GM21786 (cell line): ENCODE results near the gene CHAF1B.
A peak's percentile ranks its signal among the peaks of the same experiment; 100 is the strongest.

Experiments used
- ATAC-seq: cut with Tn5 transposase; IDR thresholded peaks from one replicate; pipeline ENCODE4 v1.9.1; 2021; ENCODE audit not compliant: unreplicated experiment

Gene CHAF1B

GRCh38 chr21:36425286-36425685 is 40.1 kb downstream of the CHAF1B start:
- no peak for ATAC-seq

- ATAC-seq, result no peak
Observed at GRCh38 chr21:36427502-36427901, 42.3 kb downstream of the CHAF1B start.

- no peak for ATAC-seq
Observed at GRCh38 chr21:36428761-36429432, 43.7 kb downstream of the CHAF1B start.

- peak; percentile 80 for ATAC-seq
Observed at GRCh38 chr21:36429947-36430546, 44.9 kb downstream of the CHAF1B start.

- ATAC-seq, result no peak
Observed at GRCh38 chr21:36430841-36431240, 45.6 kb downstream of the CHAF1B start.

- ATAC-seq, result no peak
Observed at GRCh38 chr21:36431252-36431651, 46.1 kb downstream of the CHAF1B start.

GRCh38 chr21:36433059-36433709 is 48.0 kb downstream of the CHAF1B start:
- ATAC-seq, result no peak

- no peak for ATAC-seq
Observed at GRCh38 chr21:36434144-36434543, 49.0 kb downstream of the CHAF1B start.

GRCh38 chr21:36436829-36437744 is 51.9 kb downstream of the CHAF1B start:
- no peak for ATAC-seq

GRCh38 chr21:36437745-36438128 is 52.5 kb downstream of the CHAF1B start:
- no peak for ATAC-seq

GRCh38 chr21:36441715-36442114 is 56.5 kb downstream of the CHAF1B start:
- no peak for ATAC-seq

GRCh38 chr21:36446301-36446700 is 61.1 kb downstream of the CHAF1B start:
- no peak for ATAC-seq

GRCh38 chr21:36450511-36450910 is 65.3 kb downstream of the CHAF1B start:
- no peak for ATAC-seq

- ATAC-seq, result no peak
Observed at GRCh38 chr21:36451506-36451905, 66.3 kb downstream of the CHAF1B start.

GRCh38 chr21:36452281-36452825 is 67.2 kb downstream of the CHAF1B start:
- no peak for ATAC-seq

GRCh38 chr21:36454093-36454531 is 68.9 kb downstream of the CHAF1B start:
- no peak for ATAC-seq

- no peak for ATAC-seq
Observed at GRCh38 chr21:36454706-36455105, 69.5 kb downstream of the CHAF1B start.

GRCh38 chr21:36456729-36457414 is 71.7 kb downstream of the CHAF1B start:
- no peak for ATAC-seq

- ATAC-seq, result no peak
Observed at GRCh38 chr21:36459098-36459497, 73.9 kb downstream of the CHAF1B start.

GRCh38 chr21:36460866-36461265 is 75.7 kb downstream of the CHAF1B start:
- no peak for ATAC-seq
